Measurements from ENCODE around the gene RASA3. TPM values are rescaled to one million over a fixed set of nuclear protein-coding genes. Genes with fewer than 3 reads are reported as not detected.

The RASA3 gene
- total and polyA plus RNA-seq, 10 of the 15 experiments (the other 5 are each of a cell fraction or from before 2014, with no cell fraction given): 0.79 to 33.9 (median 17.6) TPM

GRCh38 chr13:114128348-114128623 is 4.1 kb downstream of the RASA3 start:
- 85% methylated on average over 5 of the region's 5 CpGs for WGBS (ENCODE audit: insufficient coverage, insufficient replicate concordance, low lambda C conversion rate, missing lambda C conversion rate)
- POLR2A ChIA-PET: interaction anchor here (0.6 to 1.8 kb wide), 3 partner anchors 10 to 1326 kb away, joined by 4 to 7 read pairs (median 5); no protein-coding TSS in a partner anchor
- H3K27me3 ChIP-seq (replicated peaks in 1 of 2; ENCODE audit: control insufficient read depth in 2 of 2, insufficient read depth in 2 of 2, low read length in 1 of 2): no peaks in the 10 kb centered on the region
- CTCF ChIA-PET: interaction anchor here (0.6 to 1.6 kb wide), 3 partner anchors 17 to 307 kb away, joined by 4 to 5 read pairs (median 4); no protein-coding TSS in a partner anchor
- intact Hi-C loops (cut with micrococcal nuclease; ENCODE audit: unreplicated experiment) (loop anchor here (5.0 kb wide), 1 partner anchor 81 kb away; no protein-coding TSS in a partner anchor), in situ Hi-C loops (cut with MboI) (loop anchor here (5.0 kb wide), 1 partner anchor 61 kb away; no protein-coding TSS in a partner anchor)
- peaks cover 60% of the 10 kb centered on the region for H3K79me2 ChIP-seq (ENCODE audit: control insufficient read depth, insufficient read depth, low read length)
- DNase-seq (ENCODE audit: low read depth, low spot score): no peak
- no peak for ATAC-seq
- SMC1A ChIA-PET (ENCODE audit: uncharacterized antibody, unreplicated experiment): interaction anchor here (1.8 kb wide), 1 partner anchor 61 kb away, joined by 9 read pairs; no protein-coding TSS in a partner anchor
- H4K20me1 ChIP-seq (ENCODE audit: control insufficient read depth, insufficient read depth): no peaks in the 10 kb centered on the region
- H3K4me3 ChIP-seq: peak overlapping the region; percentile 89
- peaks cover 43% of the 10 kb centered on the region for H3K4me1 ChIP-seq (ENCODE audit: control insufficient read depth, insufficient read depth, low read length)
- no peaks in the 10 kb centered on the region; the same call in 2 of the 3 replicates for H3K9me3 ChIP-seq (replicated peaks; ENCODE audit: control insufficient read depth, insufficient read depth, low read length)
- no peak for FAIRE-seq
- TF ChIP-seq RELB (IDR thresholded peaks at IDR 0.05; ENCODE audit: low read depth) (no peak), LARP7 (IDR thresholded peaks at IDR 0.05) (no peak), SPI1 (IDR thresholded peaks at IDR 0.05; ENCODE audit: borderline replicate concordance, insufficient read depth, low read depth, low read length) (no peak), RB1 (IDR thresholded peaks at IDR 0.05; ENCODE audit: borderline replicate concordance) (no peak), POLR2AphosphoS2 (IDR thresholded peaks at IDR 0.05; ENCODE audit: low read depth, low read length) (no peak), TAF1 (IDR thresholded peaks at IDR 0.05; ENCODE audit: borderline replicate concordance, low read depth, low read length) (no peak), MTA2 (IDR thresholded peaks at IDR 0.05; ENCODE audit: low read depth) (no peak), MEF2A (IDR thresholded peaks at IDR 0.05; ENCODE audit: insufficient read depth, low read depth, low read length) (no peak), EP300 (IDR thresholded peaks at IDR 0.05; ENCODE audit: borderline replicate concordance in 1 of 2, control insufficient read depth in 1 of 2, low read depth in 2 of 2, low read length in 2 of 2) (no peak), ZZZ3 (IDR thresholded peaks at IDR 0.05; ENCODE audit: control insufficient read depth, insufficient read length, low read depth) (no peak), ZSCAN29 (IDR thresholded peaks at IDR 0.05) (no peak), EZH2 (IDR thresholded peaks at IDR 0.05; ENCODE audit: borderline replicate concordance, control insufficient read depth, low read depth, low read length) (no peak), BCL11A (IDR thresholded peaks at IDR 0.05; ENCODE audit: low read depth, low read length) (no peak), SIX5 (IDR thresholded peaks at IDR 0.05; ENCODE audit: low read depth, low read length, severe bottlenecking) (no peak), ESRRA (IDR thresholded peaks at IDR 0.05; ENCODE audit: low read length) (no peak), JUND (IDR thresholded peaks at IDR 0.05; ENCODE audit: low read depth, low read length) (no peak)
- peak overlapping the region; percentile 57; the same call in 1 of the 2 replicates for H2AFZ ChIP-seq (ENCODE audit: control insufficient read depth, low read depth, low read length)
- RAD21 ChIA-PET (ENCODE audit: unreplicated experiment): interaction anchor here (1.0 to 2.1 kb wide), 2 partner anchors 20 to 63 kb away, joined by 3 to 7 read pairs; no protein-coding TSS in a partner anchor
- H3K36me3 ChIP-seq (ENCODE audit: control insufficient read depth in 2 of 2, insufficient read depth in 2 of 2, low read length in 1 of 2): no peaks in the 10 kb centered on the region; a peak in 1 of 4 replicates
- no TSS peak for BruUV-seq (replicated peaks)
- peak overlapping the region; percentile 84 for H3K27ac ChIP-seq (ENCODE audit: control insufficient read depth, insufficient read depth)
- peak overlapping the region; percentile 95 for H3K4me2 ChIP-seq (ENCODE audit: control insufficient read depth, insufficient read depth)
- H3K9ac ChIP-seq (ENCODE audit: control insufficient read depth, insufficient read depth, low read length): peak overlapping the region; percentile 73

Measured in GM12878 (cell line).